NT2/D1 (cell line): ENCODE measurements around the gene IL34.
A peak's percentile ranks its signal among the peaks of the same experiment; 100 is the strongest.

ENCODE experiments used
- DNase-seq: peaks from one replicate; pipeline ENCODE4 v3.0.0-alpha.2; 2011; ENCODE audit warnings: low read depth, low spot score
- H3K27me3 ChIP-seq: 2 replicates; pipeline ENCODE4 v1.6.0; 2011; ENCODE audit warnings: mild to moderate bottlenecking; ENCODE audit not compliant: insufficient read length, insufficient read depth
- H3K36me3 ChIP-seq: 2 replicates; pipeline ENCODE4 v1.6.1; 2011; ENCODE audit warnings: mild to moderate bottlenecking, low read length, mixed read lengths; ENCODE audit not compliant: insufficient read depth, insufficient read length
- H3K4me1 ChIP-seq: 2 replicates; pipeline ENCODE4 v1.5.1; 2011; ENCODE audit not compliant: insufficient read depth, insufficient read length
- H3K4me3 ChIP-seq: 2 replicates; pipeline ENCODE4 v1.5.1; 2011; ENCODE audit warnings: low read depth; ENCODE audit not compliant: insufficient read length
- H3K9ac ChIP-seq: 2 replicates; pipeline ENCODE4 v1.6.0; 2011; ENCODE audit warnings: low read depth; ENCODE audit not compliant: insufficient read length
- H3K9me3 ChIP-seq: 2 replicates; pipeline ENCODE4 v1.5.1; 2011; ENCODE audit warnings: mild to moderate bottlenecking, low read length; ENCODE audit not compliant: insufficient read depth
- SUZ12 ChIP-seq: IDR thresholded peaks from 2 replicates; pipeline ENCODE4 v1.6.1; 2011; ENCODE audit not compliant: insufficient read length, insufficient read depth; ENCODE audit errors: extremely low read depth
- YY1 ChIP-seq: IDR thresholded peaks from 2 replicates; pipeline ENCODE4 v1.6.1; 2011; ENCODE audit not compliant: insufficient read length, insufficient read depth
- ZNF274 ChIP-seq: IDR thresholded peaks from 2 replicates; pipeline ENCODE4 v1.6.1; 2011; ENCODE audit warnings: mild to moderate bottlenecking, low read depth, low read length

IL34 gene

DNA sequence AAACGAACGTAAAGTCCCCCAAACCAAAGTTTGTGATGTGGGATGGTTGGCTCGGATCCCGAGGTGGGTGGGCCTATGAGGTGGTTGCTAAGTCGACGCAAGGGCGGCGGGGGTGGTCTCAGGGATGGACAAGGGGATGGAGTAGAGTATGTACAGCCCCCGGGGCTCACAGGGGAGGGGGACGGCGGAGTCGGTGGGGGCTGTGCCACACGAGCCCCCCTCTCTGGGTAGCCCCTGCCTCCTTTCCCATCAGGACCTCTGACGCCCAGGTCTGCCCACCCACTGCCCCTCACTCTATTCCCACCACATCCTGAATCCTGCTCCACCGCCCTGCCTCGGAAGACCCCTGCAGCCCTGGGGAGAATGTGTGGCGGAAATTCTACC is 15.2 kb downstream of the IL34 start:
- no peak overlapping the region for H3K4me3 ChIP-seq
- TF ChIP-seq YY1 = no peak
- no peak for TF ChIP-seq SUZ12
- no peak for TF ChIP-seq ZNF274
- peaks cover 19% of the 10 kb centered on the region for H3K4me1 ChIP-seq
- H3K9me3 ChIP-seq = no peaks in the 10 kb centered on the region
- no peak for DNase-seq
- no peak overlapping the region for H3K9ac ChIP-seq
- peaks cover 48% of the 10 kb centered on the region for H3K36me3 ChIP-seq
- H3K27me3 ChIP-seq = no peaks in the 10 kb centered on the region

DNA sequence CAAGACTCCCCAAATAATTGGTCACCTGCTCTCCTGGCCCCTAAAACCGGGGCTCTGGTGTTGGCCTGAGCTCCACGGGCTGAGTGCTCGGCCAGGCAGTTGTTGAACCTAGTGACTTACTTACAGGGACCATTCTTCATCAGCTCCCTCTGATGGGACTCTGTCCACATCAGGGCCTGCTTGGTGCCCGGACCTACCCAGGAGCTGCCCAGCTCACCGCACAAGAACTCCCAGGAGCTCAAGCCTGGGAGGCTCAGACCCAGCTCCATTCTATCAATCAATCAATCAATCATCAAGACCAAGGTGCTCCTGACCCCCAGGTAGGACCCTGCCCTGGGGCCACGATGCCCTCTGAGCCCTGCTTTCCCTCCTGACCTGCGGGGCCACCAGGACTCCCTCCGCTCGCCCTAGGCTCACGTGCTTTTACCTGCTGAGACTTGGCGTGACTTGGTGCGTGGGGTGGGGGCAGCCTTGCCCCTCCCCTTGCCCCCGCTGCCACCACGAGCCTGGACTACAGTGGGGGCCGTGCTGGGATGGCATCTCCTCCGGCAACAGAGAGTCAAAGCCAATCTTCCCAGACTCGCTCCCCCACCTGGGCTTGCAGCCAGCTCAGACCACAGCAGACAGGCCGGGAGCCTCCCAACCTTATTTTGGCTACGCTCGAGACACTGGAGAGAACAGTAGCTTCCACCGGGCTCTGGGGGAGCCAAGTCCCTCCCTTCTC is 15.7 kb downstream of the IL34 start:
- no peak for DNase-seq
- peaks cover 54% of the 10 kb centered on the region for H3K36me3 ChIP-seq
- peaks cover 17% of the 10 kb centered on the region for H3K4me1 ChIP-seq
- TF ChIP-seq ZNF274 = no peak
- TF ChIP-seq YY1 = no peak
- TF ChIP-seq SUZ12 = no peak
- no peaks in the 10 kb centered on the region for H3K9me3 ChIP-seq
- no peak overlapping the region for H3K9ac ChIP-seq
- H3K27me3 ChIP-seq = no peaks in the 10 kb centered on the region
- no peak overlapping the region for H3K4me3 ChIP-seq

DNA sequence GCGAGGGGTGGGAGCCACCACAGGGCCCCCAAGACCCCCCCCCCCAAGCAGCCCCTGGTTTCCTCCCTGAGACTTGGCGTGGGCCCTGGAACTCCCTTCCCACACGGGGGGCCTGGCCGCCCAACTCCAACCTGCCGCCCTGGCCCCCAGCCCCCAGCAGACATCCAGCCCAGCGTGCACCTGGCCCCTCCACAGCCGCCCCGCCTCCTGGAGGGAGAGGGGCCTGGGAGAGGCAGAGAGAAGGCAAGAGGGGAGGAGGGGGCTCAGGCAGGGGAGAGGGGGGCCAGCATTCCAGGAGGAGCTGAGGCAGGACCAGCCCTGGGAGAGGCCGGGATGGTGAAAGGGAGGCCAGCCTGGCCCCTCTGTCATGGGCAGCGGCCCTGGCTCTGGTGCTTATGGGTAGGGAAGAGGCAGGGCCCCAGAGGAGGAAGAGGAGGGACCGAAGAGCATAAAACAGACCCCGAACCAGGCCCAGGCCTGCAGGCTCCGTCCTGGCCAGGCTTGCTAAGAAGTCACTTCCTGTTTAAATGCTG is 16.7 kb downstream of the IL34 start:
- Histone ChIP-seq H3K9ac (peak overlapping the region; percentile 26), H3K9me3 (no peaks in the 10 kb centered on the region), H3K36me3 (peaks cover 59% of the 10 kb centered on the region), H3K4me1 (peaks cover 17% of the 10 kb centered on the region), H3K27me3 (no peaks in the 10 kb centered on the region), H3K4me3 (no peak overlapping the region)
- no peak for TF ChIP-seq SUZ12
- no peak for TF ChIP-seq YY1
- no peak for TF ChIP-seq ZNF274
- no peak for DNase-seq

DNA sequence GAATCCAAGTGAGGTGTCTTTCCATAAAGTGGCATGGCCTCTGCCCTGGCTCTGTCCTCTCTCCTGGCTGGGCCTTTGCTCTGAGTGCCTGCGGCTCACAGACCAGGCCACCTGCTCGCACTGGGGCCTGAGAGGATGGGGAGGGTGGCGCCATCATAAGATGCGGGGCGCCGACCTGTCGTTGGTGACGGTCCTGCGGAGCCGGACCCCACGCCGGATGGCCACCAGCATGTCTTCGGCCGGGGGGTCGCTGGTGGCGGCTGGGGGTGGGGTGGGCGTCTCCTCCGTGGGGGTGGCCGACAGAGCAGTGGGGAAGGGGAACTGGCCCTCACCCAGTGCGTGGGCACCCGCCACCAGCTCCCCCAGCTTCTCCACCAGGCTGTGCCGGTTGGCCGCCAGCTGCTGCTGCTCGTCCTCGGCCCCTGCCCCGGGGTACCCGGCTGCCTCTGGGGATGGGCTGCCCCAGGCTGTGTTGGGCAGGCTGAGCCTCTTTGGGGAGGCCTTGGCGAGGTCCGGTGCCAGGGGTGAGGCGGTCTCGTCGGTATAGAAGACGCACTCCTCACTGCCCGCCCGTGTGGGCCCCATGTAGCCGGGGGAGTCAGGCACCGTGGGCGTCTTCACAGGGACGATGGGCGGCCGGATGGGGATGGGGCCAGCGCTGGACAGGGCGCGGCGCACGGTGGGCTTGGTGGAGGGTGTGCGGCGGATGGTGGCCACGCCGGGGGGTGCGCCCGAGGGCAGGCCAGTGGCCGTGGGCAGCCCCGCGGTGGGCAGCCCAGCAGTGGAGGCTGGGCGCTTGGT is 17.4 kb downstream of the IL34 start:
- no peak for DNase-seq
- peaks cover 3% of the 10 kb centered on the region for H3K9me3 ChIP-seq
- H3K4me3 ChIP-seq = no peak overlapping the region
- H3K36me3 ChIP-seq = peaks cover 65% of the 10 kb centered on the region
- TF ChIP-seq YY1 = no peak
- no peak for TF ChIP-seq ZNF274
- no peak for TF ChIP-seq SUZ12
- H3K9ac ChIP-seq = peak overlapping the region; percentile 26
- H3K4me1 ChIP-seq = peaks cover 17% of the 10 kb centered on the region
- H3K27me3 ChIP-seq = no peaks in the 10 kb centered on the region

DNA sequence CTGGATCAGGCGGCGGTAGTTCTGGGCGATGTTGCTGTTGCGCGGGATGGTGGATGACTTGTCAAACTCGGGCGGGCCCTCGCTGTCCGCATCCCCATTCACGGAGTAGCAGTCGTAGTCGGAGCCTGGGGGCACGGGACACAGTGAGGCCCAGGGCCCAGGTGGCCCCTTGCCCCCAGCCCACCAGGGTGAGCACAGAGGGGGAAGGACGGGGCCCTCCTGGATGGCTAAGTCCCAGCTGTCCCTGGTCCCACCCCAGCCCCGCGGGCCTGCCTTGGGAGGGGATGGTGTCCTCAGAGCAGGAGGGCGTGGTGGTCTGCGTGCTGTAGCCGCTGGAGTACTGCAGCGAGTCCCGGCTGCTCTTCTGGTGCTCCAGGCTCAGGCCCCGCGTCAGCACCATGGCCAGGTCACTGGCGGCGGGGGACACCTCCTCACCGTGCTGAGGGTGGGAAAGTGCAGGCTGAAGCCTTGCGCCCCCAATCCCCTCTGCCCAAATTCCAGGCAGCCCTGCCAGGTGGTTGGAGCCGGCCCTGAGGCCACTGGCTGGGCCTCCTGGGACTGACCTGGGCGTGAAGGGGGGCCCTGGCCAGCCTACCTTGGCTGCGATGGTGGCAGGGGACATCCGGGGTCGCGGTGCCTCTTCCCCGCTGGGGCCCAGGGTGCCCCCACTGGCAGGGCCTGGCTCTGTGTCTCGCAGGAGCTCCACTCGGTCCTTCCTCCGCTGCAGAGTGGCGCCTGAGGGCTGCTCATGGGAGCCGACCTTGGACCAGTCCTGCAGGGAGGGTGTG is 18.2 kb downstream of the IL34 start:
- Histone ChIP-seq H3K9me3 (peaks cover 11% of the 10 kb centered on the region), H3K4me3 (no peak overlapping the region), H3K9ac (no peak overlapping the region), H3K36me3 (peaks cover 72% of the 10 kb centered on the region), H3K4me1 (peaks cover 17% of the 10 kb centered on the region), H3K27me3 (no peaks in the 10 kb centered on the region)
- no peak for DNase-seq
- TF ChIP-seq ZNF274 (no peak), SUZ12 (no peak), YY1 (no peak)

DNA sequence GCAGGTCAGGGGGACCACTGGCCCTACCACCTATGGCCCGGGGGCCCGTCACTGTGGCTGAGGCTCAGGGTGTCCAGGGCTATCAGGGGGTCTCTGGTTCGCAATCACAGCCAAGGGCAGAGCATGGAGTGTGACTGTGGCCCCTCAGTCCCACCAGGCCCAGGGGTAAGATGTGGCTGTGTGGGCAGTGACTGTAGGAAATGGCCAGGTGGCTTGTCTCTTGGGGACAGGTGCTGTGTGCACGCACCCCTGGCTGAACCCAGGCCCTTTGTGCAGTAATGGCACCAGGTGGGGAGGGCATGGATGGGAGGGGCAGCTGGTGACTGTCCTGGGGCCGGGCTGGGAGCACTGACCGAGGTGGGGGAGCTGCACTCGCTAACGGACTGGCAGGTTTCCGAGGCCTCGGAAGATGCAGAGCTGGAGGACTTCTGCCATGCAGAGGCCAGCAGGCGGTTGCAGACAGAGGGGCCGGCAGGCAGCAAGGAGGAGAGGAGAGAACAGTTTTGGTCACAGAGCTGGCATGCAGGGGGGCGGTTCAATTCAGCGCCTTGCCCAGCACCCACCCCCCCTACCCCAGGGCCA is 18.8 kb downstream of the IL34 start:
- Histone ChIP-seq H3K4me1 (peaks cover 17% of the 10 kb centered on the region), H3K9me3 (peaks cover 17% of the 10 kb centered on the region), H3K27me3 (no peaks in the 10 kb centered on the region), H3K36me3 (peaks cover 79% of the 10 kb centered on the region), H3K9ac (no peak overlapping the region), H3K4me3 (no peak overlapping the region)
- DNase-seq = no peak
- TF ChIP-seq SUZ12 (no peak), ZNF274 (no peak)
